ENCODE results near the gene SLC5A6. TPM values are rescaled to one million over a fixed set of nuclear protein-coding genes. Genes with fewer than 3 reads are reported as not detected.

The SLC5A6 gene
- total RNA-seq, 4 donors from 2014 or later = 17.2 to 97.8 (median 39.4) TPM

DNA sequence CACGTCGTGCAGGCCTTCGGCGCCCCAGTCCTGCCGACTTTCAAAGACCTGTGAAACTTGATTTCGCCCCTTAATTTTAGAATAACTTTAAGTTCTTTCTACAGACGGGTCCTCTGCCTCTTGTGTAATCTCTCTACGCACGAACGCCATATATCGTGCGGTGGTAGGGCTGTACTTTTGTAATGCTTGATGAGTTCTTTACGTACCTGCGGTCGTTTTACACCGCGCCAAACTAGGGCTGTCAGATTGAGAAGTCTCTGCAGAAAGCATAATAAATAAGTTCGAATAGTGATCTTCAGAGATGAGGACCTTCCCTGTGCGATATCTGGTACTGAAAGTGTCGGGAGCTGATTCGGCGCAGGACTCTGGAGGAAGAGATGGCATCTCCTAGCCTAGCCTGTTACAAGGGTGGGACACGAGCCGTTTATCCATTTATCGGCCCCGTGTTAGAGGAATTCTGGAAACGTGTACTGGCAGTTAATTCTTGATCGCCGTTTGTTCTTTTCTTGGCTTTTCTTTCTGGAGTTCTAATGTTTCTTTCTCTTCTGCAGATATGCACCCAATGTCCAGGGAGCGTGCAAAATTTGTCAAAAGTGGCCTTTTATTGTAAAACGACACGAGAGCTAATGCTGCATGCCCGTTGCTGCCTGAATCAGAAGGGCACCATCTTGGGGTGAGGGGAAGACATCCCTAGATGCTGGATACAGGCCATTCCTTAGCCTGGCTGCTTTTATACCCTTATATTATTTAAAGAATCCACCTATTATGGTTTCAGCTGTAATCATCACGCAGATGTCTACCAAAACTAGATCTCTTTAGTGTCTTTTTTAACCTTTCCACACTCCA, 781 bp upstream of the SLC5A6 start:
- TF ChIP-seq, protein P1, sequence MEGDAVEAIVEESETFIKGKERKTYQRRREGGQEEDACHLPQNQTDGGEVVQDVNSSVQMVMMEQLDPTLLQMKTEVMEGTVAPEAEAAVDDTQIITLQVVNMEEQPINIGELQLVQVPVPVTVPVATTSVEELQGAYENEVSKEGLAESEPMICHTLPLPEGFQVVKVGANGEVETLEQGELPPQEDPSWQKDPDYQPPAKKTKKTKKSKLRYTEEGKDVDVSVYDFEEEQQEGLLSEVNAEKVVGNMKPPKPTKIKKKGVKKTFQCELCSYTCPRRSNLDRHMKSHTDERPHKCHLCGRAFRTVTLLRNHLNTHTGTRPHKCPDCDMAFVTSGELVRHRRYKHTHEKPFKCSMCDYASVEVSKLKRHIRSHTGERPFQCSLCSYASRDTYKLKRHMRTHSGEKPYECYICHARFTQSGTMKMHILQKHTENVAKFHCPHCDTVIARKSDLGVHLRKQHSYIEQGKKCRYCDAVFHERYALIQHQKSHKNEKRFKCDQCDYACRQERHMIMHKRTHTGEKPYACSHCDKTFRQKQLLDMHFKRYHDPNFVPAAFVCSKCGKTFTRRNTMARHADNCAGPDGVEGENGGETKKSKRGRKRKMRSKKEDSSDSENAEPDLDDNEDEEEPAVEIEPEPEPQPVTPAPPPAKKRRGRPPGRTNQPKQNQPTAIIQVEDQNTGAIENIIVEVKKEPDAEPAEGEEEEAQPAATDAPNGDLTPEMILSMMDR (IDR thresholded peaks at IDR 0.05; ENCODE audit: low read depth) = no peak

DNA sequence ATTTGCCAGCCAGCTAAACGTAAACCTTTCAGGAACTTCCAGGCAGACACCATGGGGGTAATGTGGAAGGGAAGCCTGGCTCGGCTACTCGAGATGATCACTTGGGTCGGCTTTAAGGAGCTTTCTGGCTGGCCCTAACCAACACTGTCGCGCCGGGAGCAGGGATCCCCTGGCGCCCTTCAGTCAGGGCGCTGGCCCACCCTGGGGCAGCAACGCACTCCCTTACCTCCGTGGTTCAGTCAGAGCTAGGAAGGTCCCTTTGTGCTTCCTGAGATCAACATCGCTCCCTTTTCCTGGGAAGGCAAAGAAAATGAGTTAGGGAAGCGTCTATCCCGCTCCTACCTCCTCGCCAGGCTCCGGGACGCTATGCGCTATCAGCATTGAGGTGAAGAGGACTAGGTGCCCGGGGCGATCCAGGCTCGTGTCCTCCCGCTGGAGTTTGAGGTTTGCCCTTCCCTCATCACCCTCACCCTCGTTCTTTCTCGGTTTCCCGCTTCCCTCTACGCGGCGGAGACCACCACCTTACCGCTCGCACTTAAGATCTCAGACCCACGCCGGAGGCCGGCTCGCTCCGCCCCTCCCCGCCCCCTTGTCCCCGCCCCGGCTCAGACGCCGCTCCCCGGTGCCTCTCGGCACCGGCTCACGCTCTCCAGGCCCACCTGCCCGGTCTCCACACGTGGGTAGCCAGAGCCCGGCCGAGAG, 676 bp downstream of the SLC5A6 start:
- TF ChIP-seq, protein P1 (IDR thresholded peaks at IDR 0.05; ENCODE audit: low read depth) = no peak

DNA sequence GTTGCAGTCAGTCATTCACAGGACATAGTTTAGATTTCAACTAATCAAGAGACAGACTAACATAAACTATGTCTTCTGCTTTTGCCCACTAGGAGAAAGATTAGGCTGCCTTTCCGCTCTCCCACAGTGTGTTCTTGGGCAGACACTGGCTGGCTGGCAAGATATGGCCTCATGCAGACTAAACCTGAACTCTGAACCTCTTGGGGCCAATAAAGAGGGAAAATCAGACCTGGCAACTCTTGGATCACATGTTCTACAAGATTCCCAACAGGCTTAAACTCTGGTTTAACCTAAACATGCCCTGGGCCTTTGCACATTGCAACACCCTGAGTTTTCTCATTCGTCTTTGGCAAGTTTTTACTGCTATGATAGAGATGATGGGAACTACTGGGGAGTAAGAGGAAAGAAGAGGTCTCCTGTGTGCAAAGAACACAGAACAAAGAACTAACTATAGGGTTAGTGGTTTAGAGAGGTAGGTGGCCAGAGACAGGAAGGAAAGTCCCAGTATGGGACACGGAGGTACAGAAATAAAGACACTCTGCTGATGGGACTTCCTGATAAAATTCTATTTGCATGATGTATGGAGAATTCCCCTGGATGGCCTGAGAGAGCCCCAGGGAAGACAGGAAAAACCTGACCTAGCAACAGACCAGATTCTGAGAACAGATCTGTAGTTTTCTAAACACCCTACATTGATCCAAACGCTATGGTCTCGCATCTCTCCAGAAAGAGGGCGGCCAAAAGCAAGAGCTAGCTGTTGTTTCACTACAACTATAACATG, 2.3 kb downstream of the SLC5A6 start:
- TF ChIP-seq, protein P1 (IDR thresholded peaks at IDR 0.05; ENCODE audit: low read depth) = no peak

DNA sequence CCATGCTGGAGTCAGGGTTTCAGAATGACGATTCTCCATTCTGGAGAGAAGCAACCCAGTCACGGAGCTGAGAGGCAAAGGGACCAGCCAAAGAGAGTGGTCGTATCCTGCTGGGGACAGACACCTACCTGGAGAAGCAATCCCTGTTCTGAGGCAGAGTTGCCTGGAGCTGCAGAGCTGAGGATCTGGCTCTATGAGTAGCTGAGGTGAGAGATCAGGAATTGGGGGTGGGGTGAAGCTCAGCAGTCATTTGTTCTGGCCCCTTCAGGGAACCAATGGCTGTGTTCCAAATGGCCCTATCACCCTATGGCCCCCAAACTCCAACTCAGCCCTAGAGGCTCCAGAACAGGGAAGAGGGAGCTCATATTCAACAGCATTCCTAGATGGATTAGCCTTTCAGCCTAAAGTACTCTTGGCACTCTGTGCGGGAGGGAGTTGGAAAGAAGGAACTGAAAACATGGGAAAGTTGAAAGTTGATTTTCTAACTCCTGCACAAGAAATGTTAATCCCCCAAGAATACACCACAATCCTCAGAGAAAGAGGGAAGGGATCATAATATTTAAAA, 3.5 kb downstream of the SLC5A6 start:
- TF ChIP-seq, protein P1 (IDR thresholded peaks at IDR 0.05; ENCODE audit: low read depth) = no peak

DNA sequence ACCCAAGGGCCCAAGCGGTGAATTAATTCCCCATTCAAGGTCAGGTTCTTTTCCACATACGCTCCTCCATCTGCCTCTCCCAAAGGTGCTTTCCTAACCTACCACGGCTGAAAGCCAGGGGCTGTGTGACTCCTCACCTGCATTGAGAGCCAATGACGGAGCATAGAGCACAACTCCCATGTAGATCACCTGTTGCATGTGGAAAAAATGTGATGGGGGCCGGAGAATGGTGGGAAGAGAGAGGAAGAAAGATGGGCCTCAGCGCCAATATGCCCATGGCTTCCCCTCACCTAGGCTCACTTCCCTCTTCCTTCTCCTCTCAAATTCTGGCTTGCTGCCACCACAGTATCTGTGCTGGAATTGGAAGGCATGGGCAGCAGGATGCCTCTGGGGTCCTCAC, 5.7 kb downstream of the SLC5A6 start:
- TF ChIP-seq, protein P1 (IDR thresholded peaks at IDR 0.05; ENCODE audit: low read depth) = no peak

DNA sequence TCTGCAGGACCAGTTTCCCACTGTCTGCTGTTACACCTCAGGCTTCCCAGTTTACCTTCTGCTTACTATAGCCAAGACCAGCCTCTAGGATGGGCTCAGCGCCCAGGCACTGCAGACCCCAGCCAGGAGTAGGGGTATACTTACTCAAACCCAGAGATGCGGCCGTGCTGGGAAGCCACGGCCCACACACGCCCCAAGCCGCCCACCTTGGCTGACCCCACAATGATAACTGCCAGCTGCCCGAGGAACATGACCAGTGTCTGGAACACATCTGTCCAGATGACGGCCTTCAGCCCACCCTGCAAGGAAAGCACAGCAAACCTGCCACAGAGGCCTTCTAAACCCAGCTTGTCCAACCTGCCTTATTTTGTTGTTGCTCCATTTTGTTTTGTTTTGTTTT, 6.9 kb downstream of the SLC5A6 start:
- TF ChIP-seq, protein P1 (IDR thresholded peaks at IDR 0.05; ENCODE audit: low read depth) = no peak

Measured in subcutaneous adipose tissue (tissue), 4 donors.